Caco-2 (cell line): ENCODE data around the gene KLHL35. TPM values are rescaled to one million over a fixed set of nuclear protein-coding genes. Genes with fewer than 3 reads are reported as not detected.

Experiments
- BruUV-seq: library from RNA; stranded (reverse); fragments of 400-500 nt; replicated peaks from 2 replicates; lab custom pipeline; 2021; lab: Mats Ljungman, UMichigan
- CTCF ChIA-PET: fragments of 300-600 bp; sonication (Branson Sonifier 250); formaldehyde crosslinking; loops from one replicate; lab custom pipeline; 2022; ENCODE audit warnings: antibody characterized with exemption; lab: Charles Lee
- POLR2A ChIA-PET: fragments of 300-600 bp; sonication (Branson Sonifier 250); formaldehyde crosslinking; loops from one replicate; lab custom pipeline; 2022; ENCODE audit warnings: antibody characterized with exemption; lab: Charles Lee
- DNase-seq, 2 experiments: peaks; one replicate each; pipeline versions ENCODE4 v3.0.0 to v3.0.0-alpha.2; 2020 to 2022
- H3K27me3 ChIP-seq: replicated peaks from 2 replicates; pipeline ENCODE4 v1.6.0; 2011; ENCODE audit warnings: low read length; ENCODE audit not compliant: control insufficient read depth, insufficient read depth
- H3K36me3 ChIP-seq: 2 replicates; pipeline ENCODE4 v1.5.1; 2011; ENCODE audit warnings: low read length; ENCODE audit not compliant: control insufficient read depth, insufficient read depth
- H3K4me1 ChIP-seq: fragments of 250-450 bp; sonication (Bioruptor Pico); 2 replicates; pipeline ENCODE4 v1.5.1; 2020; ENCODE audit warnings: mild to moderate bottlenecking
- H3K4me3 ChIP-seq: 2 replicates; pipeline ENCODE4 v1.5.1; 2011; ENCODE audit warnings: low read depth, mild to moderate bottlenecking, control low read depth, low read length
- H3K9me3 ChIP-seq: fragments of 250-450 bp; sonication (Bioruptor Pico); 2 replicates; pipeline ENCODE4 v1.5.1; 2020; ENCODE audit warnings: mild to moderate bottlenecking, moderate library complexity
- H3K27ac Mint-ChIP-seq: one replicate; pipeline ENCODE4 v1.8.0; 2022; ENCODE audit warnings: mixed read lengths; ENCODE audit not compliant: unreplicated experiment
- H3K27me3 Mint-ChIP-seq: one replicate; pipeline ENCODE4 v1.8.0; 2022; ENCODE audit warnings: mixed read lengths; ENCODE audit not compliant: insufficient read depth, unreplicated experiment
- H3K36me3 Mint-ChIP-seq: one replicate; pipeline ENCODE4 v1.8.0; 2022; ENCODE audit warnings: mild to moderate bottlenecking, mixed read lengths; ENCODE audit not compliant: insufficient read depth, unreplicated experiment
- H3K4me1 Mint-ChIP-seq: one replicate; pipeline ENCODE4 v1.8.0; 2022; ENCODE audit warnings: low read depth, mixed read lengths; ENCODE audit not compliant: unreplicated experiment
- H3K4me3 Mint-ChIP-seq: one replicate; pipeline ENCODE4 v1.8.0; 2022; ENCODE audit warnings: mild to moderate bottlenecking, moderate library complexity, mixed read lengths; ENCODE audit not compliant: unreplicated experiment
- H3K9me3 Mint-ChIP-seq: one replicate; pipeline ENCODE4 v1.8.0; 2022; ENCODE audit warnings: mixed read lengths; ENCODE audit not compliant: unreplicated experiment
- intact Hi-C: fragments of 100-400 bp; cut with micrococcal nuclease; formaldehyde crosslinking; loops from one replicate; pipeline ENCODE4 v1.10.0; 2022; ENCODE audit not compliant: unreplicated experiment
- total RNA-seq: library from RNA; stranded (reverse); gene quantifications from 2 replicates; pipeline ENCODE4 v1.2.3, GENCODE V29; 2022
- TF ChIP-seq, protein P1 (sequence below), 2 experiments: fragments of 200-600 bp in 1 of 2; IDR thresholded peaks; 1 replicate in 1 of 2; 2 replicates in 1 of 2; pipeline versions ENCODE4 v1.5.1 to v1.8.0; 2011 to 2022; ENCODE audit warnings: antibody characterized with exemption in 1 of 2, control low read depth in 1 of 2, inconsistent platforms in 1 of 2, low read depth in 1 of 2, low read length in 1 of 2, mild to moderate bottlenecking in 1 of 2, moderate library complexity in 1 of 2; ENCODE audit not compliant: insufficient read depth in 1 of 2, severe bottlenecking in 1 of 2, unreplicated experiment in 1 of 2

The KLHL35 gene
- total RNA-seq, 1 experiment from 2014 or later = 51.4 TPM

- CTCF ChIA-PET = interaction anchor here (1.4 kb wide), 1 partner anchor 36 kb away, joined by 4 read pairs; no protein-coding TSS in a partner anchor
- Mint-ChIP-seq H3K4me1 (peaks cover 30% of the 10 kb centered on the region), H3K27me3 (no peaks in the 10 kb centered on the region), H3K36me3 (peaks cover 14% of the 10 kb centered on the region), H3K4me3 (no peak overlapping the region), H3K9me3 (no peaks in the 10 kb centered on the region), H3K27ac (peak overlapping the region; percentile 43)
- POLR2A ChIA-PET = no interaction called here
- intact Hi-C loops = no loop called here
- Histone ChIP-seq H3K9me3 (no peaks in the 10 kb centered on the region), H3K4me3 (no peak overlapping the region), H3K27me3 (no peaks in the 10 kb centered on the region), H3K36me3 (no peaks in the 10 kb centered on the region), H3K4me1 (peaks cover 26% of the 10 kb centered on the region)
- BruUV-seq = no TSS peak
- DNase-seq = no peak
- TF ChIP-seq, protein P1, sequence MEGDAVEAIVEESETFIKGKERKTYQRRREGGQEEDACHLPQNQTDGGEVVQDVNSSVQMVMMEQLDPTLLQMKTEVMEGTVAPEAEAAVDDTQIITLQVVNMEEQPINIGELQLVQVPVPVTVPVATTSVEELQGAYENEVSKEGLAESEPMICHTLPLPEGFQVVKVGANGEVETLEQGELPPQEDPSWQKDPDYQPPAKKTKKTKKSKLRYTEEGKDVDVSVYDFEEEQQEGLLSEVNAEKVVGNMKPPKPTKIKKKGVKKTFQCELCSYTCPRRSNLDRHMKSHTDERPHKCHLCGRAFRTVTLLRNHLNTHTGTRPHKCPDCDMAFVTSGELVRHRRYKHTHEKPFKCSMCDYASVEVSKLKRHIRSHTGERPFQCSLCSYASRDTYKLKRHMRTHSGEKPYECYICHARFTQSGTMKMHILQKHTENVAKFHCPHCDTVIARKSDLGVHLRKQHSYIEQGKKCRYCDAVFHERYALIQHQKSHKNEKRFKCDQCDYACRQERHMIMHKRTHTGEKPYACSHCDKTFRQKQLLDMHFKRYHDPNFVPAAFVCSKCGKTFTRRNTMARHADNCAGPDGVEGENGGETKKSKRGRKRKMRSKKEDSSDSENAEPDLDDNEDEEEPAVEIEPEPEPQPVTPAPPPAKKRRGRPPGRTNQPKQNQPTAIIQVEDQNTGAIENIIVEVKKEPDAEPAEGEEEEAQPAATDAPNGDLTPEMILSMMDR (IDR thresholded peaks at IDR 0.05; ENCODE audit: insufficient read depth in 1 of 2, low read depth in 1 of 2, low read length in 1 of 2, severe bottlenecking in 1 of 2, unreplicated experiment in 1 of 2) = no peak
Observed at GRCh38 chr11:75465701-75466531, 32.9 kb upstream of the KLHL35 start.

DNA sequence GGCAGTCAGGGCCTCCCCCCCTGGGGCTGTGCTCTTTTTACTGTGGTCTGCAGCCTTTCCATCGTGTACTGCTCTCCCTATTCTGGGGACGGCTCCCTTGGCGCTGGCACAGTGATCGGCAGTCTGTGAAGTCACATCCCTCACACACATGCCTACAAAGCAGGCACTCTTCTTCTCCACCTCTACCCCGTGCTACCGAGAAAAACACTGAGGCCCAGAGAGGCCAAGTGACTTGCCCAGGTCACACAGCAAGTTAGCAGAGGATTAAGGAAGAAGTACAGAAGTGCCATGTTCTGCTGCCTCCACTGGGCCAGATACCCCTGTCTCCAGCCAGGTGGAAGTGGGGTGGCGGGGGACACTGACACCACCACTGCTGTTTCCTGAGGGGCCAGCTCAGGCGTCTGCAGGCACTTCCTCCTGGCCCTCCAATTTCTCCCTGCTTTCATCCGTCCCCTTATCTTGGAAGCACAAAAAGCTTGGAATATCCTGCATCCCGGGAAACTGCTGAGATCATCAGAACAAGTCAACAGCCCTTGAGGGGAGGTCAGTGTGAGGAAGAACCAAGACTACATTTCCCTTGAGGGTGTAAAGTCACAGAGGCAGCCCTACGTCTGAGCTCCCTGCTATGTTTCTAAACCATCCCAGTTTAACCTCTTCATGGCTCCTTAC lies 30.2 kb upstream of the KLHL35 start:
- H3K4me1 ChIP-seq = peaks cover 26% of the 10 kb centered on the region
- no peaks in the 10 kb centered on the region for H3K9me3 ChIP-seq
- CTCF ChIA-PET = interaction anchor here (1.8 kb wide), 1 partner anchor 62 kb away, joined by 6 read pairs; the partner anchor contains the start of gene GDPD5
- no peaks in the 10 kb centered on the region for H3K36me3 ChIP-seq
- BruUV-seq = no TSS peak
- no peaks in the 10 kb centered on the region for H3K9me3 Mint-ChIP-seq
- no peak overlapping the region for H3K4me3 Mint-ChIP-seq
- H3K27me3 Mint-ChIP-seq = no peaks in the 10 kb centered on the region
- peak overlapping the region; percentile 41 for H3K27ac Mint-ChIP-seq
- H3K4me3 ChIP-seq = no peak overlapping the region
- H3K27me3 ChIP-seq = no peaks in the 10 kb centered on the region
- H3K4me1 Mint-ChIP-seq = peaks cover 30% of the 10 kb centered on the region
- no peak for DNase-seq
- TF ChIP-seq, protein P1 (IDR thresholded peaks at IDR 0.05; ENCODE audit: insufficient read depth in 1 of 2, low read depth in 1 of 2, low read length in 1 of 2, severe bottlenecking in 1 of 2, unreplicated experiment in 1 of 2) = no peak
- intact Hi-C loops = loop anchor here (5.0 kb wide), 1 partner anchor 69 kb away; no protein-coding TSS in a partner anchor
- POLR2A ChIA-PET = no interaction called here
- H3K36me3 Mint-ChIP-seq = peaks cover 14% of the 10 kb centered on the region

DNA sequence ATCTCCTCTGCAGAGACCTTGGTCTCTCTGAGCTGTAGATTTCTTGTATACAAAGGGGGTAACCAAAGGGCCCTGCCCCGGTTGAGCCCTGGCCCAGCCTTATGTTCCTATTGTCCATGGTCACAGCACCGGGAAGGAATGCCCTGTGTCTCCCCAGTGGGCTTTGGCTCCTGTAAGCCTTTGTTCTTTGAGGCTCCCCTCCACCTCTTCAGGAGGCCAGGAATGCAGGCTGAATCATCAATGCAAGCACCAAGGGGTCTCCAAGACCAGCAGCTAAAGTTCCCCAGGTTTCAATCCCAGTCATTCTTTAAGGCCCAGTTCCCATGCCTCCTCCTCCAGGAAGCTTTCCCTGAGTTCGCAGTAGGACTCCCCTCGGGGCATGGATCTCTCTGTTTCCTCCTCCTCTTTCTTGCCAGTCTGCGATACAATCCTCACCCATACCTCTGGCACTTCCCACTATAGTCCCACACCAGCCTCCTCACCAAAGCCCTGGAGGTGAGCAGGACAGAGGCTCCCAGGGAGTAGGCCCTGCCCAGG lies 29.2 kb upstream of the KLHL35 start:
- ChIA-PET CTCF (interaction anchor here (1.4 to 1.8 kb wide), 2 partner anchors 11 to 63 kb away, joined by 4 to 6 read pairs; partner anchors contain the start of gene GDPD5), POLR2A (interaction anchor here (0.6 kb wide), 1 partner anchor 35 kb away, joined by 3 read pairs; no protein-coding TSS in a partner anchor)
- Mint-ChIP-seq H3K27me3 (no peaks in the 10 kb centered on the region), H3K9me3 (no peaks in the 10 kb centered on the region), H3K4me3 (no peak overlapping the region), H3K4me1 (peaks cover 30% of the 10 kb centered on the region), H3K27ac (peak overlapping the region; percentile 41), H3K36me3 (peaks cover 14% of the 10 kb centered on the region)
- Histone ChIP-seq H3K9me3 (no peaks in the 10 kb centered on the region), H3K27me3 (no peaks in the 10 kb centered on the region), H3K4me3 (no peak overlapping the region), H3K36me3 (no peaks in the 10 kb centered on the region), H3K4me1 (peaks cover 26% of the 10 kb centered on the region)
- no peak for DNase-seq
- BruUV-seq = no TSS peak
- TF ChIP-seq, protein P1 (IDR thresholded peaks at IDR 0.05; ENCODE audit: insufficient read depth in 1 of 2, low read depth in 1 of 2, low read length in 1 of 2, severe bottlenecking in 1 of 2, unreplicated experiment in 1 of 2) = no peak
- intact Hi-C loops = loop anchor here (5.0 kb wide), 1 partner anchor 70 kb away; no protein-coding TSS in a partner anchor
